Gastrocnemius medialis (tissue), 4 donors: ENCODE data around the gene MAP2. TPM values are rescaled to one million over a fixed set of nuclear protein-coding genes. Genes with fewer than 3 reads are reported as not detected.

Experiments used
- ATAC-seq, 2 donors: fragments of 150-250 bp; one replicate each; pipeline ENCODE4 v1.9.1; 2016
- DNase-seq, 2 donors: peaks; one replicate each; pipeline ENCODE4 v3.0.0-alpha.2; 2019
- H3K27ac ChIP-seq, 4 donors: fragments of 200-600 bp; sonication (generic); 1 replicate in 1 of 4; 2 replicates in 3 of 4; pipeline ENCODE4 v1.5.1; 2016 to 2018; ENCODE audit warnings: mild to moderate bottlenecking in 2 of 4, moderate library complexity in 1 of 4
- H3K27me3 ChIP-seq, 3 donors: fragments of 200-600 bp; sonication (generic) in 2 of 3; 1 replicate in 1 of 3; 2 replicates in 2 of 3; pipeline versions ENCODE4 v1.5.1 to v1.6.0; 2016 to 2019; ENCODE audit warnings: mild to moderate bottlenecking in 1 of 3, moderate library complexity in 1 of 3
- H3K36me3 ChIP-seq, 2 donors: fragments of 200-600 bp; sonication (generic) in 1 of 2; one replicate each; pipeline ENCODE4 v1.5.1; 2017 to 2018
- H3K4me1 ChIP-seq, 2 donors: fragments of 200-600 bp; sonication (generic) in 1 of 2; one replicate each; pipeline ENCODE4 v1.5.1; 2016 to 2017; ENCODE audit warnings: mild to moderate bottlenecking in 2 of 2
- H3K4me3 ChIP-seq, 4 donors: fragments of 200-600 bp; sonication (generic) in 3 of 4; 1 replicate in 1 of 4; 2 replicates in 3 of 4; pipeline ENCODE4 v1.5.1; 2016 to 2019; ENCODE audit warnings: mild to moderate bottlenecking in 2 of 4
- H3K9me3 ChIP-seq, 3 donors: fragments of 200-600 bp; sonication (generic) in 2 of 3; 1 replicate in 1 of 3; 2 replicates in 2 of 3; pipeline ENCODE4 v1.5.1; 2016 to 2019
- CTCF ChIP-seq, 5 experiments: fragments of 450-650 bp in 3 of 5; fragments of 200-600 bp in 2 of 5; sonication (generic) in 2 of 5; IDR thresholded peaks in 4 of 5; conservative IDR thresholded peaks in 1 of 5; 1 replicate in 4 of 5; 2 replicates in 1 of 5; pipeline ENCODE4 v1.5.1; 2016 to 2019; ENCODE audit warnings: antibody characterized with exemption in 5 of 5, mild to moderate bottlenecking in 3 of 5, moderate library complexity in 3 of 5
- POLR2A ChIP-seq, 2 donors: fragments of 450-650 bp; IDR thresholded peaks; one replicate each; pipeline ENCODE4 v1.6.1; 2017; ENCODE audit warnings: antibody characterized with exemption in 2 of 2, mild to moderate bottlenecking in 2 of 2, moderate library complexity in 2 of 2
- in situ Hi-C, 4 donors: fragments of 200-750 bp; cut with MboI; loops; one replicate each; pipeline versions ENCODE4 v1.15.0 to v1.8.0; 2017; ENCODE audit warnings: low sequenced_read_pairs in 4 of 4
- intact Hi-C: fragments of 100-400 bp; cut with DNase I; formaldehyde crosslinking; loops from one replicate; pipeline ENCODE4 v1.15.1; 2023; ENCODE audit warnings: low total_unique reads
- total RNA-seq, 4 donors: library from RNA; depleted of rRNA; stranded (reverse); fragments of >200 nt; gene quantifications; one replicate each; pipeline versions ENCODE4 v1.1.0 to v1.2.3, GENCODE V29; 2016

The MAP2 gene
- total RNA-seq, 4 donors from 2014 or later: 1.8 to 2.7 (median 2.2) TPM

GRCh38 chr2:209442939-209443338, 19.1 kb downstream of the MAP2 start:
- H3K27ac ChIP-seq: no peak overlapping the region
- ATAC-seq (no peak), DNase-seq (no peak)
- no peak overlapping the region for H3K4me3 ChIP-seq
- TF ChIP-seq CTCF (IDR thresholded peaks at IDR 0.05 in 4 of 5, conservative IDR thresholded peaks at IDR 0.05 in 1 of 5) (no peak), POLR2A (IDR thresholded peaks at IDR 0.05) (no peak)
- no peaks in the 10 kb centered on the region for H3K36me3 ChIP-seq
- in situ Hi-C loops: no loop called here
- intact Hi-C loops: no loop called here
- peaks cover 0 to 7% of the 10 kb centered on the region in 2 donors for H3K4me1 ChIP-seq
- H3K9me3 ChIP-seq: no peaks in the 10 kb centered on the region
- no peaks in the 10 kb centered on the region for H3K27me3 ChIP-seq

GRCh38 chr2:209445485-209445884, 21.6 kb downstream of the MAP2 start:
- intact Hi-C loops (no loop called here), in situ Hi-C loops (no loop called here)
- Histone ChIP-seq H3K27ac (no peak overlapping the region), H3K4me1 (peaks cover 0 to 7% of the 10 kb centered on the region in 2 donors), H3K27me3 (no peaks in the 10 kb centered on the region), H3K9me3 (no peaks in the 10 kb centered on the region), H3K36me3 (no peaks in the 10 kb centered on the region), H3K4me3 (no peak overlapping the region)
- no peak for DNase-seq
- no peak for ATAC-seq
- TF ChIP-seq POLR2A (IDR thresholded peaks at IDR 0.05) (no peak), CTCF (IDR thresholded peaks at IDR 0.05 in 4 of 5, conservative IDR thresholded peaks at IDR 0.05 in 1 of 5) (no peak)

GRCh38 chr2:209451209-209451834, 27.5 kb downstream of the MAP2 start:
- Histone ChIP-seq H3K4me3 (no peak overlapping the region), H3K4me1 (no peaks in the 10 kb centered on the region), H3K9me3 (no peaks in the 10 kb centered on the region), H3K27me3 (no peaks in the 10 kb centered on the region), H3K27ac (no peak overlapping the region), H3K36me3 (no peaks in the 10 kb centered on the region)
- in situ Hi-C loops (no loop called here), intact Hi-C loops (no loop called here)
- no peak for ATAC-seq
- no peak for TF ChIP-seq POLR2A (IDR thresholded peaks at IDR 0.05)
- no peak for TF ChIP-seq CTCF (IDR thresholded peaks at IDR 0.05 in 4 of 5, conservative IDR thresholded peaks at IDR 0.05 in 1 of 5)
- DNase-seq: no peak

GRCh38 chr2:209456489-209456888, 32.6 kb downstream of the MAP2 start:
- Histone ChIP-seq H3K9me3 (no peaks in the 10 kb centered on the region), H3K4me3 (no peak overlapping the region), H3K36me3 (no peaks in the 10 kb centered on the region), H3K27me3 (no peaks in the 10 kb centered on the region), H3K27ac (no peak overlapping the region), H3K4me1 (peaks cover 0 to 4% of the 10 kb centered on the region in 2 donors)
- intact Hi-C loops: no loop called here
- ATAC-seq (no peak), DNase-seq (no peak)
- in situ Hi-C loops: no loop called here
- no peak for TF ChIP-seq POLR2A (IDR thresholded peaks at IDR 0.05)

- no peaks in the 10 kb centered on the region for H3K27me3 ChIP-seq
- ATAC-seq (no peak), DNase-seq (no peak)
- TF ChIP-seq CTCF (IDR thresholded peaks at IDR 0.05 in 4 of 5, conservative IDR thresholded peaks at IDR 0.05 in 1 of 5) (no peak), POLR2A (IDR thresholded peaks at IDR 0.05) (no peak)
- no peaks in the 10 kb centered on the region for H3K9me3 ChIP-seq
- no peak overlapping the region for H3K27ac ChIP-seq
- no peaks in the 10 kb centered on the region for H3K36me3 ChIP-seq
- H3K4me1 ChIP-seq: peaks cover 0 to 4% of the 10 kb centered on the region in 2 donors
- intact Hi-C loops: no loop called here
- no peak overlapping the region for H3K4me3 ChIP-seq
- in situ Hi-C loops: no loop called here
Measured at GRCh38 chr2:209458008-209458979, 34.4 kb downstream of the MAP2 start.
